HG02943 (cell line): Measurements from ENCODE around the gene SKI.

Source experiments
- ATAC-seq: cut with Tn5 transposase; IDR thresholded peaks from one replicate; pipeline ENCODE4 v1.9.1; 2021; ENCODE audit warnings: mild to moderate bottlenecking, low read depth, moderate library complexity; ENCODE audit not compliant: unreplicated experiment

The SKI gene

DNA sequence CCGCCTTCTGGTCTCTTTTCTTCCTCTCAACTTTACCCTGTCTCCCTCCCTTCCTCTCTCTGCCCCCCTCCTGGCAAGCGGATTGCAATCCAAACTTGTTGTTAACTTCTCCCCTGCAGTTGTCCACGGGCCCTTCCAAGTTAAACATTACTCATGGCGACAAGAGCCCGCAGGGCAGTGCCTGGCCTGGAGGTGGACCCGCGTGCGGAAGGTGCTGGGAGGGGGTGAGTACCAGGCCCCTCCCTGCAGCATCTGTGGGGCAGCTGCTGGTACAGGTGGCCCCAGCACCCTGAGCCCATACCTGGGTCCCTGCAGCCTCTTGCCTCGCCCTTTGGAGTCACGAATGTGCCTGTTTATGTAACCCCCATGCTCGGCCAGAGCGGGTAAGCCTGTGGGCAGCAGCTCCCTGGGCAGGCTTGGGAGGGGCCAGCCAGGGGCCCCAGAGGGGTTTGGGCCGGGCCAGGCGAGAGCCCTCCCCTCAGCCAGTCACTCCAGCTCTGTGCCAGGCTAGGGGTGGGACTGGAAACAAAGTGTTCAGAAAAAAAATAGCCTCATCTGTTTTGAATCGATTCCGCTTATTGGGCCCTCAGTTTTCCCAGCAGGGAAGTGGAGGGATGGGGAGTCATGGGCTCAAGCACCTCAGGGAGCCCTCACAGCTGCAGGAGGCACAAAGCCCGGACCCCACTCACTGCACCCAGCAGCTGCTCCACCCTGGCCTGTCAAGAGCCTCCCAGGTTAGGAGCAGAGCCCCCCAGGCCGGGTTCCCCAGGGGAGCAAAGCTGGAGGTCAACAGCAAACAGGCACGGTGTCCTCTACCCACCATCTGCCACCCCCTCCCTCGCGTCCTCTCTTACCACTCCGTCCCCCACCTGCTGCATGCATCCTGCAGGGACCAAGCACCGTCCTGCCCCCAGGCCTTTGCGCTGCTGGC, 19.5 kb upstream of the SKI start:
- ATAC-seq = no peak

DNA sequence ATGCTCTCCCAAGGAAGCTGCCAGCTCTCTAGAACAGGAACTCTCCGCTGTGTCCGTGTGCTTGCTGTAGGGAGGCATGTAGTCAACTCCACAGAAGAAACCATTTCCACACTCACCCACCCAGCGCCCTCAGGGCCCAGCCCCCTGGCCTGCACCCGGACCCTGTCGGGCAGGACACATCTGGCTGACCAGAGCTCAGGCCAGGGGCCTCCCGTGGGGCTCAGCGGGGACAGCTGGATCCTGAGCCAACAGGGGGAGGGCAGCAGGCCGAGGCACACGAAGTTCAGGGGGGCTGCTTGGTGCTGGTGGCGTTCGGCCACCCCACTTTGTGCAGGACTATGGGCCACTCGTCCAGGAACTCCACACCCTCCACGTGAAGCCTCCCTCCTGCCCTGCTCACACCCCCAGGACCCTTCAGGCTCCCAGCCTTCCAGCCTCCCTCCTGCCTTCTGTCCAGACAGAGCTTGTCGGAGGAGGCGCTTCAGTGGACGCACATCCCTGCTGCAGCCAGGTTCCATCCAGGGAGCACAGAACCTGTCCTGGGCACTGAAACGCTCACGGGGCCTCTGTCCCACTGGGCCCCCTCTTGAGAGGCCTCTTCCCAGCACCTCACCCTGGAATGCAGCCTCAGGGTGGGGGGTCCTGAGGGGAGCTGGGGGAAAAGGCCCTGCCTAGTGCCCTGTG, 18.6 kb upstream of the SKI start:
- no peak for ATAC-seq

DNA sequence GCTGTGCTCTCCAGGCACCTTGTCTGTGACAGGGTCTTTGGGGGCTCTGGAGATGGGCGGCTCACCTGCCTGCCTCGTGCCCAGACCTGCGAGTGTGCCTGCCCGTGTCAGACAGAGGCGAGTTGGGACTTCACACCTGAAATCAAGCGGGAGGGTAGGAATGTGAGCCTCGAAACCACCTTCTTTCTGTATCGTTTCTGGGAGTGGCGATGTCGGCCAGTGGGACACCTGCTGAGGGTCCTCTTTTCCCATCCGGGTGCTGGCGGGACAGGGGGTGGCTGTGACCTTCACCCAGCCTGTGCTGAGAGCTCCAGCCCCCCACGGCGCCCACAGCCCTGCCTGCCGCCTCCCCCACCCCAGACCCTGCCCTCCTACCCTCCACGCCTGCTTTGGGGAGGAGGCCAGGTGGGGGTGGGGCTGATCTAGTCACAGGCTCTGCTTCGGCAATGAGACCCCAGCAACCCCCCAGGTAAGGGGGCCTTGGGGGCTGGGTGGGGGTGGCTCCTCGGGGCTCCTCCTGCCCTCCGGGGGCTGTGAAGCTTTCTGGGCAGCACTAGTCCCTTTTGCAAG, 17.9 kb upstream of the SKI start:
- ATAC-seq = no peak

DNA sequence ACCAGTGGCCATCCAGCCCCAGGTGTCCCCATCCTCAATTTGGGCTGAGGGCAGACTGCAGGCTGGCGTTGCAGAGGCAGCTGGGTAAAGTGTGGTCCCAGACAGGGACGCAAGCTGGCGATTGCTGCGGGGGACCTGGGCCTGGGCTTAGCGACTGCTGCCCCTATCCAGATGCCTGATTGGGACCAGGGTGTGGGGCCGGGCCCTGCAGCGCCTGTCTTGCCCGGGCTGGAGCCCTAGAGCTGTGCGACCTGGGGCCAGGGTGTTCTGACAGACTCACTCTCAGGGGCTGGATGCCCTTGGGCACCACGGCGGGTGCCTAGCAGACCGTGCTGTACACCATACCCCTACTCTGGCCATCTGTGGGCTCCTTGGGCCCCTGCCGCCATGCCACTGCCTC, 17.3 kb upstream of the SKI start:
- no peak for ATAC-seq

DNA sequence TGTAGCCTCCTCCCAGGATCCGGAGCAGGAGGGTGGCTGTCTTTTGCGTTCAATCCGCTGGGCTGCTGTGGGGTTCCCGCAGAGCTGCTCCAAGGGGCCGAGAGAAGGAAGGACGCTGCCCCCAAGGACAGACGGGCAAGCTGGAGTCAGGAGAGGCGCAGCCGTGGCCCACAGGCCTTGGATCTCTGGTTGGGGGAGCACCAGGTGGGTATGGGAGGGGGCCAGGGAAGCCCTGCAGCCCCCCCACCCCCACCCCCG, 15.9 kb upstream of the SKI start:
- no peak for ATAC-seq

DNA sequence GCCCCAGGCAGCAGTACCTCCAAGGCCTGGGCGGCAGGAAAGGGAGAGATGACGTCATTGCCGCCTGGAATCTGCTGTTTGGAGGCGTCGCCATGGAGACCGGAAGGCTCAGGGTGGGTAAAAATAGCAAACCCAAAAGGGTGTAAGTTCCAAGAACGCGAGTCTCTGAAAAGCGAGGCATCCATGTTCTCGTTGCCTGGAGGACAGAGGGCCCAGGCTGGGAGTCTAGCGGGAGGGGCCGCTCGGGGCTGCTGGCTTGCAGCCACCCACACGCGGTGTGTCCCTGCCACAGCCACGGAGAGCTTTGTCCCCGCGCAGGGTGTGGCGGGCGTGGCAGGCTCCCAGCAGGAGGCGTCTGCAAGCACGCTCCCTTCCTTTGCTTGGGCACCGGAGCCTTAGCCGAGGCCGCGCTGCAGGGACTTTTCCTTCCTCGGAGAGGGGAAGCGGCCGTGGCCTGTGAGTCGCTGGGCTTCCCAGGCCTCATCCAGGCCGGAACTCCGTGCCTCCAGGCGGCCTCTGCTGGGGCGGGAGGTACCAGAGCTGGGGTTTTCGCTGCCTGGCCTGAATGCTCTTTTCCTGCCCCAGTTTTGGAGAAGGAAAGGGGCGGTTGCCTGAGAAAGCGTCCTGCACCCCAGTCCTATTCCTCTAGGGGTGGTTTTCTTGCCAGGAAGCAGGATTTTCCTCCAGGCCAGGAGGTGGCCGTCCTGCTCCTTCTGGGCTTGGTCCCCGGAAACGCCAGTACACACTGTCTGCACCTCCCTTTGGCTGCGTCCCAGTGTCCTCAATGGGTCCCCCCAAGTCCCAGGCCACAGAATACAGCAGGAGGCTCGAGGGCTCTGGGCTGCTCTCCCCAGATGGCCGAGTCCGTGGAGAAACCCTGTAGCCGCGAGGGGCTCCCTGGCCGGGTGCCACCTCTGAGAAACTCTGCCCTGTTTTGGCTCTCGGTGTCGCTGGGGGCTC, 15.3 kb upstream of the SKI start:
- no peak for ATAC-seq

DNA sequence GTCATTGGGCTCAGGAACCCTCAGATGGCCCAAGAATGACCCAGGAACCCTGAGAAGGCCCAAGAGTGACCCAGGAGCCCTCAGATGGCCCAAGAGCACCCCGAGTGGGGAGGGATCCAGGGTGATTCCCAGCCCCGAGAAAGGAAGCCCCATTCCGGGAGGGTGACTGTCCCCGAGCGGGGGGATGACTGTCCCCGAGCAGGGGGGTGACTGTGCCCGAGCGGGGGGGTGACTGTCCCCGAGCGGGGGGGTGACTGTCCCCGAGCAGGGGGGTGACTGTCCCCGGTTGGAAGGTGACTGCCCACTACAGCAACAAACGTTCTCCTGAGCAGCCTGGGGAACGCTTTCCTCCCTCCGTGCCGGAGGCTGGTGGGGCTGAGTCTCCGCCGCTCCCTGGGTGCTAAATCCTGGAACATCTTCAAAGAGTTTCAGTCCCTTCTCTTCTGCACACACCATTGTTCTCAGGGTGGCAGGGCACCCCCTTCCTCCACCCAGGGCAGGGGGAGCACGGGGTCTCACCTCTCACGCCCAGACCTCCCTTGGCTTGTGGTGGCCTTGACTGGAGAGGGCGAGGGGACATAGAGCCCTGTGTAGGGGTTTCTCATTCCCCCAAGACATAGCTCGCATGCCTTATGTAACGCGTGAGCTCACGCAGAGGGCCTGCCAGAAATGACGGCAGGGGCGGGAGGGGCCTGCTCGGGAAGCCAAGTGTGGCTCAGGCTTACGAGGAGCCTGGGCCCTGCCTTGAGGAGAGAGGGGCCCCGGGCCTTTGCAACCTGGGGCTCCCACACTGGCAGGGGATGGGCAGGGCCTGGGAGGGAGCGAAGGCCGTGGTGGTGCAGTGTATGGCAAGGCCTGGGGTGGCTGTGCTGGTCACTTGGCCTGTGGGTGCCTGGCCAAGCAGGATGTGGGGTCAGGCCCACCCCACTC, 14.3 kb upstream of the SKI start:
- no peak for ATAC-seq

DNA sequence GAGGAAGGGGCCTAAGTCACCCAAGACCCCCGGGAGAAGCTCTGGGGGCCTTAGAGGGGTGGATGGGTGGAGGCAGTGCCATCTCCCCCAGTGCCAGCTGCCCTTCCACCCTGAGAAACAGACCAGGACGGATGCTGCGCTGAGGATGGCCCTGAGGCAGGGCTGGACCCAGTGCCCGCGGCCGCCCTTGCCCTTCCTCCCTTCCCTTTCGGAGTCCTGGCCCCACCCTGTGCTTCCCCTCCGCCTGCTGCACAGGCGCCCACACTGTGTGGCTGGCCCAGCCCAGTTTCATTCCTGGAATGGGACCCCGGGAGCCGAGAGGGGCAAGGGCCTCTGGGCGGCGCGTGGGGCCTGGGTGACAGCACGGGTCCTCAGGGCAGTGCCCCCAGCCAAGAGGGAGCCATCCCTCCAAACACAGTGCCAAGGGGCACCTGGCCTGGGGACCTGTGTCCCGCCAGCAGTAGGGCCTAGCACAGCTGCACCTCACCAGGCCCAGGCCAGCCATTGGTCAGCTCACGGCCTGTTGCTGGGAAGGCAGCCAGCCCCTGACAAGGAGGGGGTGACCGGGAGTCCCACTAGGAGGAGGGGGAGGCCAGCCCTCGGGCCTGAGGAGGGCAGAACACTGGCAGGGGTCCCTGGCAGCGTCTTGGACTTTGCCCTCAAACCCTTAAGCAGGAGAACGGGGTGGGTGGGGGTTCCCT, 13.4 kb upstream of the SKI start:
- no peak for ATAC-seq

DNA sequence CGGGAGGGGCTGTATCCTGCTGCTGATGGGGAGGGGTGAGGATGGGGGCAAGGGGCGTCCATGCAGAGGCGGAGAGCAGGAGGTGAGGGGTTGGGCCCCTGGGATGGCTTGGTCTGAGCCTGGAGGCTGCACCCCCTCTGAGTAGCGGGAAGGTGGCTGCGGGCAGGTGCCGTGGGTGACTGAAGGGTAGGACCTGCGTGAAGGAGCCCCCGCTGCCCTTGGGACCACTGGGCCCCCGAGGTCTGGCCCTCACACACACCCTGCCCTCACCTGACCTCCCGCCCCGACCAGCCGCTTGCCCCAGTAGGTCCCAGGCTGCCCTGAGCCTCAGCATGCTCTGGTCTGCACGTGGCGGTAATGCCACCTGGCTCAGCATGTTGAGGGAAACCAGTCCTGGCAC, 12.8 kb upstream of the SKI start:
- no peak for ATAC-seq

DNA sequence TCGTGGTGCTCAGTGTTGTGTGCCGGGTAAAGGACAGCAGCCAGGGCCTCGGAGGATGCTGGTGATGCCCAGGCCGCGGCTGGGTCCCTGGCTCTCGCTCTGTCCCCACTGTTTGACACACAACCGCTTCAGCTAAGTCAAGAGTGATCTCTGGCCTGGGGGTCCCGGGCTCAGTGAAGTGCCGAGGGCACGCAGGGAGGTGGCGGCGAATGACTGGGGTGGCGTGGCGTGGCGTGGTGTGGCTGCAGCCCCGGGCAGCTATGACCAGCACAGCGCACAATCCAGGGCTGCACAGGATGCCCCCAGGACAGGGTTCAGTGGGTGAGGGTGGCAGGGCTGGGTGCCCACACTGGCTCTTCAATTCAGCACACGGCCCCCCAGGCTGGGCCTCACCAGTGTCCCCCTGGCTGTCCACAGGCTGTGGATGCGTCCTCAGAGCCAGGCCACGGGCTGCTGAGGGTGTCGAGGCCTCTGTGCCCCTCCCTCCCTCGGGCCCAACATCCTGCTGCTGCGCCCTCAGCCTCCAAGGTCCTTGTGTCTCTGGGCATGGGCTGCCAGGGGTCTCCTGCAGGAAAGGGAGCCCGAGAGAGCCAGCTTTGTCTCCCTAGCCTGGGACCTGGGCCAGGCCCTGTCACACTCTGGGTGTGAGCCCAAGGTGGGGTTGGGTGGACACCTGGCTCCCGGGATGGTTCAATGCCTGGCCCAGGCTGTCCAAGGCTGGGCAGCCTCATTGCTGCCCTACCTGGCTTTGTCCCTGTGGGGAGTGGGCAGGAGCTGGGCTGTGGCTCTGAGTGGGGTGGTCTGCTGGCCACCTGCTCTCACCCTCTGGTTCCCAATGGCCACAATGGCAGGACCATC, 12.0 kb upstream of the SKI start:
- ATAC-seq = no peak

DNA sequence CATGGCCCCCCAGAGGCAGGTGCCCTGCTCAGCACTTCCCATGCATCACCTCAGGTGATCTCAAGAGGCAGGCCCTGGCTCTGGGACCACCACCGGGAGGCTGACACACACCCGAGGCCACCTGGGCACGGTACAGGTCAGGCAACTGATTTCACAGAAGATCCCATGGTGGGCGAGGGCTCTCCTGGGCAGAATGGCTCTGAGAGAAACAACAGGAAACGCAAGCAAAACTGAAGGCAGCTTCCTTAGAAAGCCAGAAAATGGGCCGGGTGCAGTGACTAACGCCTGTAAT, 11.4 kb upstream of the SKI start:
- no peak for ATAC-seq

DNA sequence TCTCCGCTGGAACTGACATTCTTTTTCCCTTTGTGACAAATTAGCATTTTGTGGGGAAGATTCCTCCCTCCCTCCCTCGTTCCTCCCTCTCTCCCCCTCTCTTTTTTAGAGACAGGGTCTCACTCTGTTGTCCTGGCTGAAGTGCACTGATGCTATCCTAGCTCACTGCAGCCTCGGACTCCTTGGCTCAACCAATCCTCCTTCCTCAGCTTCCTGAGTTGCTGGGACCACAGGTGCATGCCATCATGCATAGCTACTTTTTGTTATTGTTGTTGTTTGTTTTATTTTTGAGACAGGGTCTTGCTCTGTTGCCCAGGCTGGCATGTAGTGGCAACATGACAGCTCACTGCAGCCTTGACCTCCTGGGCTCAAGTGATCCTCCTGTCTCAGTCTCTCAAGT, 6.8 kb upstream of the SKI start:
- no peak for ATAC-seq

DNA sequence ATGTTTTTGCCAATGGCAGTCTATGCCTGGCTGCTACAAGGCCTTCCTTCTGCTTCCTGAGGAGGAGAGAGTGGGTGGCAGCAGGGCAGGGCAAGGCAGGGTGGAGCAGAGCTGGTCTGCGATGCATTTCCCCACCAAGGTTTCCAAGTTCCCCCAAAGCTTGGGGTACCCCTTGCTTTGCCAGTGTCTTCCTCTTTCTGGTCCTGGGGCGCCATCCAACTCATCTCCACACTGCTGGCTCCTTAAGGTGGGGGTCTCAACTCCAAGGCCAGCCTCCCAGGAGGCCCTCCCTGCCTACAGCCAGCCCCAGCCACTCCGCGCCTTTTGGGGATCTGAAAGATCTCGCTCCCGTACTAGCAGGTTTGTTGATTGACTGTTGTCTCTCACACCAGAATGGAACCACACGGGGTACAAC, 3.9 kb upstream of the SKI start:
- no peak for ATAC-seq

DNA sequence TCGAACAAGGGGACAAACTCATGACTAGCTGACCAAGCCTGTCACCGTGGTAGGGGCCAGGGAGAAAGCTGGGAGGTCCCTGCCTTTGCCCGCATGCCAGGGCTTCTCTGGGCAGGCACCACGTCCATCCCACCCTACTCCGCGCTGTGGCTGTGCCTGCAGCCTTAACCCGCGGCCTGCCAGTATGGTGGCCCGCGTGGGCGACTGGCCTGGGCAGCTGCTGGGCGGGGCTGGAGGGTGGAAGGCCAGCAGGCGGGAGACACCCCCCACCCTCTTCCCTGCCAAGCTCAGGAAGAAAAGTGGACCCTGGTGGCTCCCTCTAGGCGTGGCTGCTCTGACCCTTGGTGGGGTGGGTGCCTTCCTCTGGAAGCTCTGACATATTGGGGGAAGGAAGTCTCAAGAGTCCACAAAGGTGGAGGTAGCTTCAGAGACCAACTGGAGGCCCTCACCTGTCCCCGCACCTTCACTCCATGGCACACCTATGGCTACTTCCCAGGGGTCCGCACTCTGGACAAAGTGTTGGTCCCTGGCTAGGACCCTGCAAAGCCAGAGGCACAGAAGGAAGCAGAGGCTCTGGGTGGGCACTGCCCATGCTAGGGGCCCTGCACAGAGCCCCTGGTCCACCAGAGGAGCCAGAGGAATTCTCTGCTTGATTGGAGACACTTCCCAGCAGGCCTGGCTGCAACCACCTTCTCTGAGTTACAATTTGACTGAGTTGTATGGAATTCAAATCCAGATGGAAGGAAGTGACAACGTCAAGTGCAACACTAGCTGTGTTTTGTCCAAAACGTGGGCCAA, 3.3 kb upstream of the SKI start:
- no peak for ATAC-seq

DNA sequence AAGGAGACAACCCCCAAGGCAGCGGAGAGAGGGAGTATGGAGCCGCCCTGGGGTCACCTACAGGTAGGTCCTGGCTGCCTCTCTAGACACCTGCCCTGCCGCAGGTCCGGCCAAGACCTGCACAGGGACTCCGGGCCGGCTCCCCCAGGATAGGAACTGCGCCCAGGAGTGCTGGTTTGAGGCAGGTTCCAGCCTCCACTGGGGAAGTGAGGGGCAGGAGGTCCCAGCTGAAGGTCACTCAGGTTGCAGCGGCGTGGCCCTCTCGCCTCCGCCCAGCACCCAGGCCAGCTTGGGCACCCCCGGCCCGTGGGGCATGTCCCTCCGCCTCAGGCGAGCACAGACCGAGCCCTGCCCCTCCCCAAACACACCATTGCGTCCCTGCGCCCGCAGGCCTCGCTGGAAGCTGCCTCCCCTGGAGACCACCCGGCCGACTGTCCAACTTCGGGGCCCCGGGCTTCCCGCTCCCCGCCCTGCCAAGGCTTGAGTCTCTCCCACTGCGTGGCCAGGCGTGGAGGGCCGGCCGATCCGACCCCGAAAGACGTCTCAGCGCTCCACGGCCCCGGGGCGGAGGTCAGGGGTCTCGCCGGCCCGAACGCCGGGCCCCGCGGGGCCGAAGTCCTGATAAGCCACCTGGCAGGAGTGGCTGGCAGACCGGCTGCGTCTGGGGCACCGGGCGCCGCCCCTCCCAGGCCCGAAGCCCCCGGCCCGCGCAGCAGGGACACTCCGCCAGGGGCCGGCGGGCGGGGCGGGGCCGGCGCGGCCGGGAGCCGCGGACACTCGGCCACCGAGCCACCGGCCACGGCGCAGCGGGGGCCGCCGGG, 1.4 kb upstream of the SKI start:
- no peak for ATAC-seq

DNA sequence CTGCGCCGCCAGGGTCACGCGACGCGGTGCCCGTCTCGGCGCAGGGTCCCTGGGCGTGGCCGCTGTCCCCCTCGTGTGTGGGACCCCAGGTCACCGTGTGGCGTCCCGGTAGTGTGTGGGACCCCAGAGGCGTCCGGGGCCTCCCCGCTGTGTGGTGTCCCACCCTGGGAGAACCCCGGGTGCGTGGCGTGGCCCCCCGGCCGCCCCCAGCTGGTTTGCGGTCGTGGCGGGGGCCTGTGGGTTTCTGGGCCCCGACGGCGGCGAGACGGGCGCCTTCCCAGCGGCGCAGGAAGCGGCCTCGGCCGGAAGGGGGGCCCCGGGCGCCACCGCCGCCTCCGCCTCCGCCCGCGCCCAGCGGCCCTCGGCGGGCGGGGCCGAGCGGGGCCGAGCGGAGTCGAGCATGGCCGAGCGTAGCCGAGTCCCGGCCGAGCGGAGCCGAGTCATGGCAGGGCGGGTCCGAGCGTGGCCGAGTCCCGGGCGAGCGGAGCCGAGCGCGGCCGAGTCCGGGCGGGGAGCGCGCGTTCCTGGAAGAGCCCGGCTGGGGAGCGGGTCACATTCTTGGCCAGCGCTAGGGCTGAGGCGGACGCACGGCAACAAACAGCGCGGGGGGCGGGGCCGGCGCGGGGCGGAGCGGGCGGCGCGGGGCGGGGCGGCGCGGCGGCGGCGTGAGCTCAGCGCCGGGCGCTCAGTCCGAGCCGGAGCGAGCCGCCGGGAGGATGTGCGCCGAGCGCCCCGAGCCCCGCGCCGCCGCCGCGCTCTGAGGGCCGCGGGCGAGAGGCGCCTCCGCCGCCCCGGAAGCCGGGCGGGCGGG, 568 bp upstream of the SKI start:
- peak; percentile 77 for ATAC-seq
